Mesendoderm (in vitro differentiated cells): ENCODE results near the gene FRAS1.

ENCODE experiments used
- DNase-seq: peaks from one replicate; pipeline ENCODE4 v3.0.0; 2013
- H2AK5ac ChIP-seq: 2 replicates; pipeline ENCODE4 v1.6.1; 2013; ENCODE audit warnings: low read length, inconsistent platforms
- H2BK120ac ChIP-seq: 2 replicates; pipeline ENCODE4 v1.6.1; 2013; ENCODE audit warnings: low read depth, mild to moderate bottlenecking, low read length, moderate library complexity, mixed read lengths
- H2BK15ac ChIP-seq: replicated peaks from 2 replicates; pipeline ENCODE4 v1.6.1; 2013; ENCODE audit warnings: low read depth, mild to moderate bottlenecking, moderate library complexity
- H2BK5ac ChIP-seq: 2 replicates; pipeline ENCODE4 v1.6.1; 2013; ENCODE audit warnings: low read length, inconsistent platforms
- H3K18ac ChIP-seq: 2 replicates; pipeline ENCODE4 v1.6.1; 2013; ENCODE audit warnings: mild to moderate bottlenecking, low read length, mixed read lengths
- H3K23ac ChIP-seq: one replicate; pipeline ENCODE4 v1.6.1; 2013; ENCODE audit warnings: low read length
- H3K27ac ChIP-seq: 2 replicates; pipeline ENCODE4 v1.5.1; 2013; ENCODE audit warnings: low read depth, mild to moderate bottlenecking, inconsistent platforms, low read length, moderate library complexity
- H3K27me3 ChIP-seq: 2 replicates; pipeline ENCODE4 v1.6.1; 2013; ENCODE audit warnings: low read length, control low read depth, mild to moderate bottlenecking, inconsistent platforms; ENCODE audit not compliant: insufficient read depth, poor library complexity
- H3K36me3 ChIP-seq: 2 replicates; pipeline ENCODE4 v1.6.1; 2013; ENCODE audit warnings: low read length, inconsistent platforms; ENCODE audit not compliant: control insufficient read depth, insufficient read depth
- H3K4ac ChIP-seq: one replicate; pipeline ENCODE4 v1.6.1; 2013; ENCODE audit warnings: low read depth, mild to moderate bottlenecking, low read length, moderate library complexity
- H3K4me1 ChIP-seq: 2 replicates; pipeline ENCODE4 v1.6.1; 2013; ENCODE audit warnings: low read depth, low read length, inconsistent platforms; ENCODE audit not compliant: control insufficient read depth
- H3K4me2 ChIP-seq: 2 replicates; pipeline ENCODE4 v1.6.1; 2013; ENCODE audit warnings: low read length
- H3K4me3 ChIP-seq: 2 replicates; pipeline ENCODE4 v1.5.1; 2013; ENCODE audit warnings: mild to moderate bottlenecking, low read length
- H3K56ac ChIP-seq: one replicate; pipeline ENCODE4 v1.6.1; 2013; ENCODE audit warnings: low read length
- H3K79me1 ChIP-seq: 2 replicates; pipeline ENCODE4 v1.6.1; 2013; ENCODE audit warnings: low read length, inconsistent platforms
- H3K79me2 ChIP-seq: 2 replicates; pipeline ENCODE4 v1.6.1; 2013; ENCODE audit warnings: mild to moderate bottlenecking, low read length; ENCODE audit not compliant: control insufficient read depth, insufficient read depth
- H3K9ac ChIP-seq: 2 replicates; pipeline ENCODE4 v1.6.1; 2013; ENCODE audit warnings: low read length, inconsistent platforms
- H4K5ac ChIP-seq: one replicate; pipeline ENCODE4 v1.6.1; 2013; ENCODE audit warnings: low read length
- H4K8ac ChIP-seq: one replicate; pipeline ENCODE4 v1.6.1; 2013; ENCODE audit warnings: low read depth, mild to moderate bottlenecking, control low read depth, low read length, moderate library complexity
- WGBS: extraction: QIAGEN DNeasy Blood & Tissue Kit; methylation state at CpG from one replicate; pipeline ENCODE4 v1.1.7; 2013; ENCODE audit warnings: low lambda C conversion rate, missing lambda C conversion rate; ENCODE audit not compliant: insufficient coverage; ENCODE audit errors: extremely low coverage; 5-methylcytosine and 5-hydroxymethylcytosine counted together

The FRAS1 gene

GRCh38 chr4:78356251-78356786 is 299.2 kb downstream of the FRAS1 start:
- WGBS: no CpG with 5 or more reads among the region's 2 CpGs
- Histone ChIP-seq H2BK120ac (no peak overlapping the region), H3K4ac (no peak overlapping the region)

GRCh38 chr4:78357122-78357521 is 300.0 kb downstream of the FRAS1 start:
- Histone ChIP-seq H2BK120ac (no peak overlapping the region), H3K23ac (no peak overlapping the region), H2AK5ac (no peak overlapping the region), H4K8ac (no peak overlapping the region), H3K36me3 (no peaks in the 10 kb centered on the region), H3K56ac (no peak overlapping the region), H3K18ac (no peak overlapping the region), H3K9ac (no peak overlapping the region), H3K79me2 (no peaks in the 10 kb centered on the region), H3K4ac (no peak overlapping the region), H3K79me1 (no peaks in the 10 kb centered on the region), H3K27me3 (no peaks in the 10 kb centered on the region), H3K4me2 (no peak overlapping the region), H3K27ac (no peak overlapping the region), H2BK15ac (no peak overlapping the region), H3K4me3 (no peak overlapping the region), H3K4me1 (peaks cover 4% of the 10 kb centered on the region), H4K5ac (no peak overlapping the region), H2BK5ac (no peak overlapping the region)
- WGBS: no CpG with 5 or more reads among the region's 1 CpG
- no peak for DNase-seq

More at GRCh38 chr4:78356251-78356786, 299.2 kb downstream of the FRAS1 start:
- Histone ChIP-seq H4K5ac (no peak overlapping the region), H3K9ac (no peak overlapping the region), H3K79me2 (no peaks in the 10 kb centered on the region), H3K36me3 (no peaks in the 10 kb centered on the region), H3K4me1 (peaks cover under 1% of the 10 kb centered on the region), H4K8ac (no peak overlapping the region), H3K23ac (no peak overlapping the region), H3K18ac (no peak overlapping the region), H3K27me3 (no peaks in the 10 kb centered on the region), H3K4me2 (no peak overlapping the region), H2AK5ac (no peak overlapping the region), H3K4me3 (no peak overlapping the region), H2BK5ac (no peak overlapping the region), H2BK15ac (no peak overlapping the region), H3K27ac (no peak overlapping the region), H3K56ac (no peak overlapping the region), H3K79me1 (no peaks in the 10 kb centered on the region)
- DNase-seq: no peak

- Histone ChIP-seq H3K56ac (no peak overlapping the region), H3K23ac (no peak overlapping the region), H3K79me1 (peaks cover 1% of the 10 kb centered on the region), H2BK5ac (no peak overlapping the region), H3K4me1 (peaks cover 15% of the 10 kb centered on the region), H2BK15ac (no peak overlapping the region), H3K4me3 (no peak overlapping the region), H3K27ac (no peak overlapping the region), H4K5ac (no peak overlapping the region), H3K27me3 (no peaks in the 10 kb centered on the region), H3K79me2 (no peaks in the 10 kb centered on the region), H2AK5ac (no peak overlapping the region), H3K4ac (no peak overlapping the region), H3K4me2 (no peak overlapping the region), H2BK120ac (no peak overlapping the region), H3K9ac (no peak overlapping the region), H3K36me3 (peaks cover 2% of the 10 kb centered on the region), H4K8ac (no peak overlapping the region), H3K18ac (no peak overlapping the region)
- whole genome bisulfite sequencing: no CpG with 5 or more reads among the region's 3 CpGs
- DNase-seq: peak; percentile 13
Observed at GRCh38 chr4:78360466-78360865, 303.3 kb downstream of the FRAS1 start.

- Histone ChIP-seq H3K4me3 (no peak overlapping the region), H3K18ac (peak overlapping the region; percentile 88), H3K79me1 (peaks cover 1% of the 10 kb centered on the region), H4K5ac (no peak overlapping the region), H3K27ac (no peak overlapping the region), H4K8ac (no peak overlapping the region), H3K56ac (no peak overlapping the region), H2BK15ac (no peak overlapping the region), H3K79me2 (no peaks in the 10 kb centered on the region), H3K9ac (no peak overlapping the region), H2BK120ac (no peak overlapping the region), H2BK5ac (no peak overlapping the region), H3K4me2 (no peak overlapping the region), H2AK5ac (no peak overlapping the region), H3K23ac (no peak overlapping the region), H3K36me3 (peaks cover 2% of the 10 kb centered on the region), H3K4ac (no peak overlapping the region), H3K27me3 (no peaks in the 10 kb centered on the region), H3K4me1 (peaks cover 15% of the 10 kb centered on the region)
- DNase-seq: no peak
- no CpG with 5 or more reads among the region's 4 CpGs for WGBS
Observed at GRCh38 chr4:78361621-78362120, 304.5 kb downstream of the FRAS1 start.

GRCh38 chr4:78362310-78362709 is 305.2 kb downstream of the FRAS1 start:
- Histone ChIP-seq H3K4me3 (no peak overlapping the region), H3K79me2 (no peaks in the 10 kb centered on the region), H3K27ac (peak overlapping the region; percentile 20), H3K27me3 (no peaks in the 10 kb centered on the region), H3K4ac (no peak overlapping the region), H3K79me1 (peaks cover 1% of the 10 kb centered on the region), H3K56ac (peak overlapping the region; percentile 38), H2BK120ac (no peak overlapping the region), H3K4me2 (no peak overlapping the region), H4K5ac (no peak overlapping the region), H3K9ac (no peak overlapping the region), H4K8ac (no peak overlapping the region), H3K4me1 (peaks cover 15% of the 10 kb centered on the region), H3K36me3 (peaks cover 2% of the 10 kb centered on the region), H2AK5ac (no peak overlapping the region), H2BK5ac (peak overlapping the region; percentile 64), H2BK15ac (no peak overlapping the region), H3K18ac (no peak overlapping the region), H3K23ac (no peak overlapping the region)
- DNase-seq: peak; percentile 83
- no CpG with 5 or more reads among the region's 6 CpGs for WGBS
